IMR-90 (cell line): ENCODE results near the gene USP50. TPM values are rescaled to one million over a fixed set of nuclear protein-coding genes. Genes with fewer than 3 reads are reported as not detected.

ENCODE experiments used
- ATAC-seq: fragments of 200-7000 bp; cut with Tn5 transposase; 2 replicates; pipeline ENCODE4 v1.9.1; 2020; ENCODE audit warnings: low read depth, mild to moderate bottlenecking, moderate library complexity
- BruUV-seq: library from RNA; stranded (reverse); fragments of 400-500 nt; replicated peaks from 2 replicates; lab custom pipeline; 2021; lab: Mats Ljungman, UMichigan
- CTCF ChIA-PET: fragments of 300-600 bp; formaldehyde crosslinking; extraction: SDS; loops from one replicate; lab custom pipeline; 2021; ENCODE audit warnings: antibody characterized with exemption; lab: Yijun Ruan, JAX
- POLR2A ChIA-PET: fragments of 300-600 bp; sonication (Branson Sonifier 250); formaldehyde crosslinking; loops from one replicate; lab custom pipeline; 2022; ENCODE audit warnings: antibody characterized with exemption; ENCODE audit not compliant: unreplicated experiment; lab: Charles Lee
- DNase-seq: peaks from one replicate; pipeline ENCODE4 v3.0.0; 2013
- H2AFZ ChIP-seq: replicated peaks from 2 replicates; pipeline ENCODE3; 2013; ENCODE audit warnings: low read length, mild to moderate bottlenecking; ENCODE audit not compliant: poor library complexity
- H2AK5ac ChIP-seq: 2 replicates; pipeline ENCODE4 v1.6.1; 2013; ENCODE audit warnings: low read depth, low read length, inconsistent platforms
- H2AK9ac ChIP-seq: replicated peaks from 2 replicates; pipeline ENCODE3; 2013; ENCODE audit warnings: mild to moderate bottlenecking, low read depth, low read length, moderate library complexity; ENCODE audit not compliant: poor library complexity
- H2BK120ac ChIP-seq: 2 replicates; pipeline ENCODE4 v1.6.1; 2013; ENCODE audit warnings: low read depth, low read length, inconsistent platforms
- H2BK15ac ChIP-seq: 3 replicates; pipeline ENCODE4 v1.6.1; 2013; ENCODE audit warnings: low read depth, low read length, inconsistent platforms
- H2BK20ac ChIP-seq: 2 replicates; pipeline ENCODE4 v1.6.1; 2013; ENCODE audit warnings: low read depth, mild to moderate bottlenecking, inconsistent platforms, low read length, moderate library complexity
- H2BK5ac ChIP-seq: 2 replicates; pipeline ENCODE4 v1.6.1; 2013; ENCODE audit warnings: mild to moderate bottlenecking, low read depth, low read length, inconsistent platforms; ENCODE audit not compliant: poor library complexity, severe bottlenecking
- H3K14ac ChIP-seq: replicated peaks from 2 replicates; pipeline ENCODE4 v1.6.1; 2013; ENCODE audit warnings: low read depth, low read length, inconsistent platforms
- H3K18ac ChIP-seq: 2 replicates; pipeline ENCODE4 v1.6.1; 2013; ENCODE audit warnings: low read depth, low read length, control low read depth
- H3K23ac ChIP-seq: 2 replicates; pipeline ENCODE4 v1.6.1; 2013; ENCODE audit warnings: low read depth, low read length, inconsistent platforms
- H3K27ac ChIP-seq: 2 replicates; pipeline ENCODE4 v1.5.1; 2013; ENCODE audit warnings: mild to moderate bottlenecking, control low read depth, low read length; ENCODE audit not compliant: insufficient read depth
- H3K27me3 ChIP-seq: 2 replicates; pipeline ENCODE4 v1.6.1; 2013; ENCODE audit warnings: low read length; ENCODE audit not compliant: control insufficient read depth, insufficient read depth
- H3K36me3 ChIP-seq: 2 replicates; pipeline ENCODE4 v1.6.1; 2013; ENCODE audit warnings: low read length, mixed read lengths; ENCODE audit not compliant: control insufficient read depth, insufficient read depth
- H3K4ac ChIP-seq: 2 replicates; pipeline ENCODE4 v1.6.1; 2013; ENCODE audit warnings: low read depth, low read length, inconsistent platforms
- H3K4me1 ChIP-seq: 2 replicates; pipeline ENCODE4 v1.6.1; 2013; ENCODE audit warnings: low read length, mixed read lengths; ENCODE audit not compliant: control insufficient read depth, insufficient read depth
- H3K4me2 ChIP-seq: 2 replicates; pipeline ENCODE4 v1.6.1; 2013; ENCODE audit warnings: low read depth, mild to moderate bottlenecking, control low read depth, low read length, moderate library complexity
- H3K4me3 ChIP-seq: 2 replicates; pipeline ENCODE4 v1.5.1; 2013; ENCODE audit warnings: low read depth, mild to moderate bottlenecking, control low read depth, low read length, moderate library complexity; ENCODE audit not compliant: insufficient read depth
- H3K56ac ChIP-seq: 2 replicates; pipeline ENCODE4 v1.6.1; 2013; ENCODE audit warnings: low read length, inconsistent platforms; ENCODE audit not compliant: insufficient read depth; ENCODE audit errors: extremely low read depth
- H3K79me1 ChIP-seq, 2 experiments: 2 replicates each; pipeline ENCODE4 v1.6.1; 2013; ENCODE audit warnings: low read length in 2 of 2, inconsistent platforms in 1 of 2, low read depth in 1 of 2
- H3K9ac ChIP-seq: 2 replicates; pipeline ENCODE4 v1.6.1; 2013; ENCODE audit warnings: low read depth, low read length, control low read depth
- H3K9me1 ChIP-seq: 2 replicates; pipeline ENCODE4 v1.6.1; 2013; ENCODE audit warnings: low read length, inconsistent platforms; ENCODE audit not compliant: insufficient read depth
- H3K9me3 ChIP-seq: 2 replicates; pipeline ENCODE4 v1.6.1; 2013; ENCODE audit warnings: low read length; ENCODE audit not compliant: control insufficient read depth, insufficient read depth
- H4K20me1 ChIP-seq: 2 replicates; pipeline ENCODE4 v1.6.1; 2013; ENCODE audit warnings: low read length, inconsistent platforms; ENCODE audit not compliant: insufficient read depth
- H4K5ac ChIP-seq: 2 replicates; pipeline ENCODE4 v1.6.1; 2013; ENCODE audit warnings: mild to moderate bottlenecking, low read depth, low read length, control low read depth
- H4K8ac ChIP-seq, 2 experiments: 2 replicates each; pipeline ENCODE4 v1.6.1; 2013; ENCODE audit warnings: low read depth in 2 of 2, low read length in 2 of 2, control low read depth in 1 of 2, inconsistent platforms in 1 of 2
- H4K91ac ChIP-seq: 2 replicates; pipeline ENCODE4 v1.6.1; 2013; ENCODE audit warnings: low read depth, low read length, inconsistent platforms; ENCODE audit not compliant: insufficient read depth
- MAFK ChIP-seq: IDR thresholded peaks from 2 replicates; pipeline ENCODE4 v1.6.1; 2012; ENCODE audit warnings: low read depth, low read length, improper control_type of control experiment
- POLR2A ChIP-seq: IDR thresholded peaks from 2 replicates; pipeline ENCODE4 v1.6.1; 2012; ENCODE audit warnings: mild to moderate bottlenecking, low read depth, low read length
- USF2 ChIP-seq: fragments of 150-350 bp; IDR thresholded peaks from 2 replicates; pipeline ENCODE4 v1.6.1; 2017; ENCODE audit warnings: mild to moderate bottlenecking, antibody characterized with exemption, low read length, low read depth
- WGBS, 2 experiments: methylation state at CpG; one replicate each; pipeline versions ENCODE4 v1.1.5 to v1.1.7; 2013; ENCODE audit warnings: missing lambda C conversion rate in 2 of 2; ENCODE audit not compliant: insufficient read length in 1 of 2; ENCODE audit errors: extremely low coverage in 2 of 2; 5-methylcytosine and 5-hydroxymethylcytosine counted together
- dilution Hi-C: fragments of 300-500 bp; cut with HindIII; formaldehyde crosslinking; loops from one replicate; pipeline ENCODE4 v1.14.3; 2018; ENCODE audit warnings: low sequenced_read_pairs; ENCODE audit not compliant: unreplicated experiment
- in situ Hi-C: fragments of 300-500 bp; cut with MboI; formaldehyde crosslinking; loops from 3 replicates; pipeline ENCODE4 v1.14.3; 2019; ENCODE audit warnings: low sequenced_read_pairs, inconsistent platforms, mixed read lengths
- intact Hi-C: fragments of 100-400 bp; cut with micrococcal nuclease; formaldehyde crosslinking; loops from 2 replicates; pipeline ENCODE4 v1.10.0; 2022
- polyA plus RNA-seq, 3 experiments: library from polyadenylated mRNA; depleted of rRNA; stranded (reverse); fragments of >200 nt; gene quantifications; 2 replicates each; pipeline ENCODE4 v1.2.3, GENCODE V29; 2012; ENCODE audit warnings: low replicate concordance in 1 of 3
- total RNA-seq: library from RNA; depleted of rRNA; stranded (reverse); fragments of >200 nt; gene quantifications from 2 replicates; pipeline ENCODE4 v1.2.3, GENCODE V29; 2012

Gene USP50
- total and polyA plus RNA-seq, 2 of the 4 experiments (the other 2 are of a cell fraction), result not detected

GRCh38 chr15:50577492-50577891, 31.0 kb upstream of the USP50 start:
- Histone ChIP-seq H2BK5ac (no peak overlapping the region), H2BK20ac (no peak overlapping the region), H3K4me3 (no peak overlapping the region), H3K27ac (no peak overlapping the region), H2AK9ac (no peak overlapping the region), H4K20me1 (no peaks in the 10 kb centered on the region), H4K8ac (no peak overlapping the region), H3K4me2 (no peak overlapping the region), H3K9me3 (no peaks in the 10 kb centered on the region), H3K9ac (no peak overlapping the region), H2BK120ac (no peak overlapping the region), H3K79me1 (no peaks in the 10 kb centered on the region; a peak in 1 of 4 replicates), H2BK15ac (no peak overlapping the region), H4K91ac (no peak overlapping the region), H3K4ac (no peak overlapping the region), H3K9me1 (peaks cover 3% of the 10 kb centered on the region; the same call in 1 of the 2 replicates), H3K36me3 (peaks cover 30% of the 10 kb centered on the region), H3K27me3 (no peaks in the 10 kb centered on the region), H2AK5ac (no peak overlapping the region), H3K23ac (no peak overlapping the region), H3K56ac (no peak overlapping the region), H3K4me1 (peaks cover 2% of the 10 kb centered on the region; the same call in 1 of the 2 replicates), H3K14ac (no peak overlapping the region), H3K18ac (no peak overlapping the region), H4K5ac (no peak overlapping the region), H2AFZ (no peak overlapping the region)
- ChIA-PET POLR2A (no interaction called here), CTCF (no interaction called here)
- DNase-seq, result no peak
- no peak for ATAC-seq
- in situ Hi-C loops (no loop called here), intact Hi-C loops (loop anchor here (5.0 kb wide), 1 partner anchor 80 kb away; no protein-coding TSS in a partner anchor), dilution Hi-C loops (no loop called here)
- BruUV-seq, result no TSS peak
- WGBS, 2 experiments, result no CpG with 5 or more reads among the region's 2 CpGs
- no peak for TF ChIP-seq POLR2A
- no peak for TF ChIP-seq USF2
- peak; percentile 51 for TF ChIP-seq MAFK
